Small intestine (tissue), 7 donors: Measurements from ENCODE around the gene CAMKMT. TPM values are rescaled to one million over a fixed set of nuclear protein-coding genes. Genes with fewer than 3 reads are reported as not detected.
A peak's percentile ranks its signal among the peaks of the same experiment; 100 is the strongest.

ENCODE experiments used
- DNase-seq, 2 donors: peaks; one replicate each; pipeline versions ENCODE4 v3.0.0 to v3.0.0-alpha.2; 2013
- FAIRE-seq: peaks from 2 replicates; lab custom pipeline; 2012; peaks lifted over from hg19 to GRCh38; lab: Jason Lieb, UNC
- H3K27ac ChIP-seq, 3 donors: one replicate each; pipeline ENCODE4 v1.5.1; 2013; ENCODE audit warnings: low read length in 2 of 3, mild to moderate bottlenecking in 2 of 3, control low read depth in 1 of 3, inconsistent platforms in 1 of 3, low read depth in 1 of 3, moderate library complexity in 1 of 3
- H3K27me3 ChIP-seq, 3 donors: one replicate each; pipeline ENCODE4 v1.6.1; 2013; ENCODE audit warnings: low read length in 3 of 3, inconsistent platforms in 1 of 3; ENCODE audit not compliant: control insufficient read depth in 3 of 3, insufficient read depth in 3 of 3
- H3K36me3 ChIP-seq, 3 donors: one replicate each; pipeline ENCODE4 v1.6.1; 2013; ENCODE audit warnings: low read length in 3 of 3, inconsistent platforms in 1 of 3, low read depth in 1 of 3, mild to moderate bottlenecking in 1 of 3, moderate library complexity in 1 of 3; ENCODE audit not compliant: control insufficient read depth in 3 of 3, insufficient read depth in 2 of 3
- H3K4me1 ChIP-seq, 3 donors: one replicate each; pipeline ENCODE4 v1.6.1; 2013; ENCODE audit warnings: low read length in 2 of 3, inconsistent platforms in 1 of 3, low read depth in 1 of 3, mild to moderate bottlenecking in 1 of 3, moderate library complexity in 1 of 3; ENCODE audit not compliant: control insufficient read depth in 3 of 3, insufficient read depth in 2 of 3
- H3K4me3 ChIP-seq, 3 donors: one replicate each; pipeline ENCODE4 v1.5.1; 2013; ENCODE audit warnings: low read length in 3 of 3, control low read depth in 1 of 3, inconsistent platforms in 1 of 3, low read depth in 1 of 3, mild to moderate bottlenecking in 1 of 3, moderate library complexity in 1 of 3
- H3K9me3 ChIP-seq, 2 donors: one replicate each; pipeline ENCODE4 v1.6.1; 2013; ENCODE audit warnings: low read depth in 1 of 2, low read length in 1 of 2; ENCODE audit not compliant: control insufficient read depth in 2 of 2, insufficient read depth in 1 of 2
- WGBS, 3 donors: extraction: QIAGEN DNeasy Blood & Tissue Kit; methylation state at CpG; one replicate each; pipeline ENCODE4 v1.1.7; 2013; 5-methylcytosine and 5-hydroxymethylcytosine counted together
- polyA plus RNA-seq, 4 donors: library from polyadenylated mRNA; stranded (reverse) in 3 of 4; unstranded in 1 of 4; fragments of 200-250 nt in 3 of 4; fragments of 120-200 nt in 1 of 4; gene quantifications; one replicate each; pipeline versions ENCODE4 v1.2.1 to v1.2.3, GENCODE V29; 2013
- donor health status: healthy with polysubstance abuse.
- donor health status: control.
- donor health status: control.
- donor health status: Bipolar disorder and iron deficiency.
- donor health status: healthy.

The CAMKMT gene
- polyA plus RNA-seq, 4 donors: 3.5 to 9.6 (median 6.9) TPM

DNA sequence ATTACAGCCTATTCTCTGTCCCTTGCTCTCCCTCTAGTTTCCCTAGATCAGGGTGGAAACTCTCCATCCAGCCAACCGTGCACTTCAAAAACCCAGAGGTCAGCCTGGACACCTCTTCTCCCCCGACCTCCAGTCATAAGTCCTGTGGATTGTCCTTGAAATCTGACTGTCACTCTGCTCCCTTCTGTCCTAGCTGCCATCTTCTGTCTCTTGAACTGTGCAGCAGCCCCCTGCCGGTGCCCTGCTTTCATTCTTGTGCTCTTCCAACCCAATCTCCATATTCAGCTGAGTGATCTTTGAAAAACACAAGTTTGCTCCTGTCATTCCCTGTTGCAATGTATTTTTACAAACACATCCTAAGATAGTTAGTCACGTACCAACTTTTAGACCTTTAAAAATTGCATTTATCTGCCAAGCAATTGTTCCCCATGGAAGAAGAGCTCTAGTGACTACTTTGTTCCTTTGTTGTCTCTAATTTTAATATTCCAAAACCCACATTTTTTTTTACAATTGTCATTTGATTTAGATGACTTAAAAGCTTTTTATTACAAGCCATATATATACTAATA is 254.3 kb downstream of the CAMKMT start:
- FAIRE-seq (no peak), DNase-seq (no peak)
- WGBS, 3 donors: 82 to 91% (median 86%) methylated on average over 4 of the region's 4 CpGs

DNA sequence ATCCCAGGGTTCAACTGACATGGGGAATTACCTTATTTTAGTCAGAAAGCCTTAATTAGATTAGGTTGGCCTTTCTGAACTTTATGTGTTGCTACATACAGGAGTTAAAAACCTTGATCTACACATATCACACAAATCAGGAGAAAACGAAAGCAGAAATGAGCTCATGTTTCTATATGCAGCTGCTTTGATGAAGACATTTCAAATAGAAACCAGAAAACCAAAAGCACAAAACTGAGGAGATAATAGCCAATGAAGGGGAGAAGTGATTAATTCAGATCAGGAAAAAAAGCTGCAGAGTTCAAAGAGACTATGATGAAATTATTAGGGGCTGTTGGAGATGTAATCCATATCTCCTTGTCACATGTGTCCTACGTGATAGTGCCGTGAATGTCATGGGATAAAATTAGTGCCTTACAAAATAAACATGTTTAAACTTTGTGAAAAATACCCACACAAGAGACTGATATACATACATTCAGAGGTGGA is 255.0 kb downstream of the CAMKMT start:
- H3K9me3 ChIP-seq: no peaks in the 10 kb centered on the region
- no peaks in the 10 kb centered on the region for H3K36me3 ChIP-seq
- H3K27me3 ChIP-seq: no peaks in the 10 kb centered on the region
- H3K4me3 ChIP-seq: peak overlapping the region in 1 of 3 donors; percentile 23
- no peaks in the 10 kb centered on the region for H3K4me1 ChIP-seq
- DNase-seq (peak; percentile 13 to 28), FAIRE-seq (no peak)
- no peak overlapping the region for H3K27ac ChIP-seq
- 8 to 22% (median 18%) methylated on average over 3 of the region's 3 CpGs for WGBS, 3 donors

More for the DNA sequence above, 254.3 kb downstream of the CAMKMT start:
- no peaks in the 10 kb centered on the region for H3K9me3 ChIP-seq
- no peak overlapping the region for H3K27ac ChIP-seq
- H3K27me3 ChIP-seq: no peaks in the 10 kb centered on the region
- no peak overlapping the region for H3K4me3 ChIP-seq
- H3K4me1 ChIP-seq: no peaks in the 10 kb centered on the region
- H3K36me3 ChIP-seq: no peaks in the 10 kb centered on the region

DNA sequence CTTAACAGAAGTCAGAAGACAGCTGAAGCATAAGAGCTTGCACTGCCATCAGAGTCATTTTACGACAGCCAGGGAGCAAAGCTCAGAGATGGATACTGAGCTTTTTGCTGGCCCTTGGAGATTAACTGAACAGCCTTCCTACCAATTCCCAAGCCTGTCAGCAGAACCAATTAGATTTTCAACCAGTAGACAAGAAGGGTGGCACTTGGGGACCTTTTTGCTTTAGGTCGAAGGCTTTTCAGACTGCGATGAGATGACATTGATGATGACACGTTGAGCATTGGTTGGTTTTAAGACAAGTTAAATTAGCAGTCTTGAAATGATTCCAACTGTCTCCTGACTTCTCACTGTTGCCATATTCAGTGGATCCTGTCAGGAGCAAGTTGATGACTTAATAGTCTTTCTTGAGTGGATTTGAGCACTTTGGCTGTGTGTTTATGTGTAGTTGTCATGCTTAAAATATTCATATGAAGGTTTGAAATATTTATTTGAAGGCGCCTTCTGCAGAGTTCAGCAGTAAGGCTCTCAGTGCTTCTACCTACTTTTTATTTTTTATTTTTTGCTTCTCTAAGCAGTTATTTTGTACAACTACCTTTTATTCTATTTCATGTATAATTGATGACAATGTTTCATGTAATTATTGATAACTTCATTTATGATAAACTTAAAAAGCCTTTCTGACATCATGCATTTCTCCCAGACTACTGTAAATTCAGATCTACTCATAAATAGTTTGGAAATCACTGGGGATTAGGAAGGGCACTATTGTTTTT is 256.7 kb downstream of the CAMKMT start:
- Histone ChIP-seq H3K4me3 (no peak overlapping the region), H3K27ac (no peak overlapping the region), H3K9me3 (no peaks in the 10 kb centered on the region), H3K27me3 (no peaks in the 10 kb centered on the region), H3K36me3 (no peaks in the 10 kb centered on the region), H3K4me1 (no peaks in the 10 kb centered on the region)
- FAIRE-seq: no peak
- WGBS, 3 donors: 78 to 83% (median 79%) methylated on average over 5 of the region's 5 CpGs
- peak; percentile 4 to 30 for DNase-seq

DNA sequence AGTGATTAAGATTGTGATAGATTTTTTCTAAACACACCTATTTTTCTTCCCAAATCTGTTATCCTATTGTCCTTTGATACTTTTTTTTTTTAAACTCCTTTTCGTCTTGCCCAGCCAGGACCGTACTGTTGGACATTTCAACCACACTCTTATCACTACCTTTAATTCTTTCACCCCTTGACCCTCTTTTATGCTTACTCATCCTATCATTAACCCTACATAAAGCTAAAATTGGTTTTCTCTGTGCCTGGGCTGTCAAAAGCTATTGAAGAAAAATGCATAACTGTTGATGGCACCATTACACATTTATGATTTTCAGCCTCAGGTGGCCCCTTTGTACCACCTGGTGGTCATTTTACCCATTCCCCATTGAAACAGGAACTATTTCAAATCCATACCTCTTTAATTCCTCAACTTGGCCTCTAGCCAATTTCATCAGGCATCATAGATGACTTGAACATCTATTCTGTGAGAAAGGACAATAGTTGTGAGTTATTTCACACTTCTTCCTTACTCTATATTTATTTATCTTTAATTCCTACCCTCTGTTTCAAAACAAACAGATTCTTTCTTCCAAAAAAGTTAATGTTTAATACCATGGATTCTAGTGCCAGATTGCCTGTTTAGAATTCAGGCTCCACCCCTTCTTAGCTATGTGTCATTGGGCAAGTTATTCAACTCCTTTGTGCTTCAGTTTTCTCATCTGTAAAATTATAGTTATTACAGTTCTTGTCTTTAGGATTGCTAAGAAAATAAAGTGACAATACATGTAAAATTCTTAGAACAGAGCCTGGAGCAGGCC is 258.6 kb downstream of the CAMKMT start:
- 77 to 98% (median 85%) methylated on average over 2 of the region's 2 CpGs for WGBS, 3 donors
- Histone ChIP-seq H3K27ac (no peak overlapping the region), H3K9me3 (no peaks in the 10 kb centered on the region), H3K27me3 (no peaks in the 10 kb centered on the region), H3K4me3 (no peak overlapping the region), H3K36me3 (no peaks in the 10 kb centered on the region), H3K4me1 (no peaks in the 10 kb centered on the region)
- FAIRE-seq (no peak), DNase-seq (no peak)

DNA sequence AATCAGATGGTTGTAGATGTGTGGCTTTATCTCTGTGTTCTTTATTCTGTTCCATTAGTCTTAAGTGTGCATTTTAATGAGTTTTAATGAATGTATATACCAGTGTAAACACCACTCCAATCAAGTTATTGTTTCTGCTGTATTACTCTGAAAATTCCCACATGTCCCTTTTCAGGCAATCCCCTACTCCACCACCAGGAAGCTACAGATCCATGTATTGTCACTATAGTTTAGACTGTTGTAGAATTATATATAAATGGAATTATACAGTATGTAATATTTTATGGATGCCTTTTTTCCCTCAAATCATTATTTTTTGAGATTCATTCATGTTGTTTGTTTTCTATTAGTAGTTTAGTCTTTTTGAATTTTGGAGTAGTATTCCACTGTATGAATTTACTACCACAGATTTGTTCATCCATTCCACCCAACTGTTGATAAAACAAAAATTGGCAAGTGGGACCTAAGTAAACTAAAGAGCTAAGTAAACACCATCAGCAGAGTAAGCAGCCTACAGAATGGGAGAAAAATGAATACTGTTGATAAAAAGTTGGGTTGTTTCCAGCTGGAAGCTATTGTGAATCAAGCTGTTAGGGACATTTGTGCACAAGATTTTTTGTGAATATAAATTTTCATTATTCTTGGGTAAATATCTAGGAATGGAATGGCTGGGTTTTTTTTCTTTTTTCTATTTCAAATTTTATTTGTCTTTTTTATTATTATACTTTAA is 262.0 kb downstream of the CAMKMT start:
- Histone ChIP-seq H3K4me3 (no peak overlapping the region), H3K27me3 (no peaks in the 10 kb centered on the region), H3K4me1 (no peaks in the 10 kb centered on the region), H3K27ac (no peak overlapping the region), H3K36me3 (no peaks in the 10 kb centered on the region), H3K9me3 (no peaks in the 10 kb centered on the region)
- FAIRE-seq: no peak
- no peak for DNase-seq

DNA sequence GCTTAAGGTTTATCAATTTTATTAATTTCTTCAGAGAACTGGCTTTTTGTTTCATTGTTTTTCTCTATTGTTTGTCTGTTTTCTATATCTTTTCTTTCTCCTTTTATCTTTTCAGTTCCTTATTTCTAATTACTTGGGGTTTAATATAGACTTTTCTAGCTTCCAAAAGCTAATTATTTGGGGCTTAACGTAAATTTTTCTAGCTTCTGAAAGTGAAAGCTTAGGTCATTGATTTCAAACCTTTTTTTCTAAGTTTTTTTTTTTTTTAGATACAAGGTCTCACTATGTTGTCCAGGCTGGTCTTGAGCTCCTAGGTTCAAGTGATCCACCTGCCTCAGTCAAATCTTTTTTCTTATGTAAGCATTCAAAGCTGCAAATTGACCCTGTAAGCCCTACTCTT is 266.6 kb downstream of the CAMKMT start:
- Histone ChIP-seq H3K27me3 (no peaks in the 10 kb centered on the region), H3K9me3 (peaks cover 0 to 6% of the 10 kb centered on the region in 2 donors), H3K4me1 (no peaks in the 10 kb centered on the region), H3K4me3 (no peak overlapping the region), H3K36me3 (no peaks in the 10 kb centered on the region), H3K27ac (no peak overlapping the region)
- FAIRE-seq (no peak), DNase-seq (no peak)
- 87 to 100% (median 90%) methylated on average over 1 of the region's 1 CpG for WGBS, 3 donors

DNA sequence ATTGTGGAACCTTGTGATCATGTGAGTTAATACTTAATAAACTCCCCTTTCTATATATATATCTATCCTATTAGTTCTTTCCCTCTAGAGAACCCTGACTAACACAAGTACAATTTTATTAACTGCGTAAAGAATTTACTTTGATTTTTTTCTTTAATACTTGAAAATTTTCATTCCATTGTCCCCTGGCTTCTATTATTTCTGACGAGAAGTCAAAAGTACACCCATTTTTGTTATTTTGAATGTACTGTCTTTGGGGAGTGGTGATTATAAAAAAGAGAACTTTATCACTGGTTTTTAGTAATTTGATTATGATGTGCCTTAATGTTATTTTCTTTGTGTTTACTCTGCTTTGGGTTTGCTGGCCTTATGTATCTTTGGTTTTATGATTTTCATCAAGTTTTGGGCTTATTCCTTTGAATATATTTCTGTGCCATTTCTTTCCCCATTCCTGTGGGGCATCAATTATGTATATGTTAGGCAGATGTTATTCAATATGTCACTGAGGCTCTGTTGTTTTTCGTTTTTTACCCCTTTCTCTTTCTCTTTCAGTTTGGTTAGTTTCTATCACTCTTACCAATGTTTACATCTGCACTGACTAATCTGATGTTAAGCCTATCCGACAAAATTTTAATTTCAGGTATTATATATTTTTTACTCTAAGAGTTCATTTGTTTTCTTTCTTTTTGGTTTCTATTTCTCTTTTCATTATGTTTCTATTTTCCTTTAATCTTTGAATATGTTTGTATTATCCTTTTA is 271.4 kb downstream of the CAMKMT start:
- peak; percentile 57 for FAIRE-seq

More for the DNA sequence above, 271.4 kb downstream of the CAMKMT start:
- Histone ChIP-seq H3K9me3 (peaks cover 0 to 10% of the 10 kb centered on the region in 2 donors), H3K27ac (no peak overlapping the region), H3K4me1 (no peaks in the 10 kb centered on the region), H3K4me3 (no peak overlapping the region), H3K36me3 (no peaks in the 10 kb centered on the region), H3K27me3 (no peaks in the 10 kb centered on the region)
- DNase-seq: no peak
- WGBS, 3 donors: 79 to 90% (median 87%) methylated on average over 4 of the region's 4 CpGs
